SK-N-SH treated with all-trans-retinoic acid at 6 μM for 48 hours (cell line): ENCODE data around the gene B3GAT1.

Experiments
- ATAC-seq: fragments of 200-7000 bp; cut with Tn5 transposase; 3 replicates; pipeline ENCODE4 v1.9.1; 2020; ENCODE audit warnings: mild to moderate bottlenecking, moderate library complexity
- CSDC2 ChIP-seq: fragments of 250-450 bp; sonication (Bioruptor Pico); IDR thresholded peaks from 2 replicates; pipeline ENCODE4 v1.5.0; 2020; ENCODE audit warnings: mild to moderate bottlenecking, moderate library complexity
- CSRNP3 ChIP-seq: fragments of 250-450 bp; sonication (Bioruptor Pico); IDR thresholded peaks from 2 replicates; pipeline ENCODE4 v1.5.1; 2021; ENCODE audit warnings: mild to moderate bottlenecking, moderate library complexity
- ESRRG ChIP-seq: fragments of 250-450 bp; sonication (Bioruptor Pico); IDR thresholded peaks from 2 replicates; pipeline ENCODE4 v1.6.1; 2021; ENCODE audit warnings: mild to moderate bottlenecking
- GLIS3 ChIP-seq: fragments of 250-450 bp; sonication (Bioruptor Pico); IDR thresholded peaks from 2 replicates; pipeline ENCODE4 v1.5.0; 2020; ENCODE audit warnings: mild to moderate bottlenecking, moderate library complexity
- ISL1 ChIP-seq: fragments of 250-450 bp; sonication (Bioruptor Pico); IDR thresholded peaks from 2 replicates; pipeline ENCODE4 v2.1.2; 2022; ENCODE audit warnings: mild to moderate bottlenecking, moderate library complexity
- OSR1 ChIP-seq: fragments of 250-450 bp; sonication (Bioruptor Pico); IDR thresholded peaks from 2 replicates; pipeline ENCODE4 v1.8.0; 2022; ENCODE audit warnings: moderate library complexity, mild to moderate bottlenecking, inconsistent platforms
- PPARA ChIP-seq: fragments of 250-450 bp; sonication (Bioruptor Pico); IDR thresholded peaks from 2 replicates; pipeline ENCODE4 v1.5.0; 2020; ENCODE audit warnings: mild to moderate bottlenecking, borderline replicate concordance
- RARB ChIP-seq: fragments of 250-450 bp; sonication (Bioruptor Pico); IDR thresholded peaks from 2 replicates; pipeline ENCODE4 v1.8.0; 2021; ENCODE audit warnings: mild to moderate bottlenecking, moderate library complexity
- SNAI2 ChIP-seq: fragments of 250-450 bp; sonication (Bioruptor Pico); IDR thresholded peaks from 2 replicates; pipeline ENCODE4 v1.5.0; 2020; ENCODE audit warnings: mild to moderate bottlenecking, moderate library complexity
- TCF4 ChIP-seq: fragments of 250-450 bp; sonication (Bioruptor Pico); IDR thresholded peaks from 2 replicates; pipeline ENCODE4 v1.8.0; 2021; ENCODE audit warnings: mild to moderate bottlenecking, moderate library complexity, borderline replicate concordance
- TOX ChIP-seq: fragments of 250-450 bp; sonication (Bioruptor Pico); IDR thresholded peaks from 2 replicates; pipeline ENCODE4 v1.8.0; 2021; ENCODE audit warnings: mild to moderate bottlenecking, moderate library complexity, borderline replicate concordance
- TSHZ2 ChIP-seq: fragments of 250-450 bp; sonication (Bioruptor Pico); IDR thresholded peaks from 2 replicates; pipeline ENCODE4 v1.5.0; 2020; ENCODE audit warnings: mild to moderate bottlenecking, moderate library complexity
- ZC3H10 ChIP-seq: fragments of 250-450 bp; sonication (Bioruptor Pico); IDR thresholded peaks from 2 replicates; pipeline ENCODE4 v1.5.1; 2021; ENCODE audit warnings: mild to moderate bottlenecking, moderate library complexity
- ZFP3 ChIP-seq: fragments of 250-450 bp; sonication (Bioruptor Pico); IDR thresholded peaks from 2 replicates; pipeline ENCODE4 v1.5.0; 2020; ENCODE audit warnings: mild to moderate bottlenecking, moderate library complexity
- ZFP30 ChIP-seq: fragments of 450-650 bp; formaldehyde crosslinking; IDR thresholded peaks from 2 replicates; pipeline ENCODE4 v1.5.0; 2022; ENCODE audit warnings: mild to moderate bottlenecking, moderate library complexity
- ZNF70 ChIP-seq: fragments of 450-650 bp; formaldehyde crosslinking; IDR thresholded peaks from 2 replicates; pipeline ENCODE4 v1.5.0; 2020; ENCODE audit warnings: mild to moderate bottlenecking, moderate library complexity
- ZNF8 ChIP-seq: fragments of 450-650 bp; formaldehyde crosslinking; IDR thresholded peaks from 2 replicates; pipeline ENCODE4 v1.5.0; 2020; ENCODE audit warnings: mild to moderate bottlenecking, moderate library complexity
- TF ChIP-seq, protein P1 (sequence below): fragments of 250-450 bp; sonication (Bioruptor Pico); IDR thresholded peaks from 2 replicates; pipeline ENCODE4 v1.8.0; 2020; ENCODE audit warnings: mild to moderate bottlenecking, moderate library complexity, borderline replicate concordance
- TF ChIP-seq, protein P2 (sequence below): fragments of 250-450 bp; sonication (Bioruptor Pico); IDR thresholded peaks from 2 replicates; pipeline ENCODE4 v1.5.1; 2020; ENCODE audit warnings: low read depth, mild to moderate bottlenecking, moderate library complexity

The B3GAT1 gene

GRCh38 chr11:134380785-134381184 lies 31.3 kb downstream of the B3GAT1 start:
- ATAC-seq, result no peak

GRCh38 chr11:134380229-134380628 lies 31.8 kb downstream of the B3GAT1 start:
- TF ChIP-seq RARB (CRISPR knock-in tag) (no peak), SNAI2 (no peak), CSDC2 (no peak), ZFP3 (CRISPR knock-in tag) (no peak), TOX (CRISPR knock-in tag) (no peak), ZFP30 (CRISPR knock-in tag) (no peak), ISL1 (no peak), GLIS3 (CRISPR knock-in tag) (no peak), OSR1 (no peak), PPARA (CRISPR knock-in tag) (no peak), ZNF70 (CRISPR knock-in tag) (no peak), ZC3H10 (CRISPR knock-in tag) (no peak)
- TF ChIP-seq, protein P1, sequence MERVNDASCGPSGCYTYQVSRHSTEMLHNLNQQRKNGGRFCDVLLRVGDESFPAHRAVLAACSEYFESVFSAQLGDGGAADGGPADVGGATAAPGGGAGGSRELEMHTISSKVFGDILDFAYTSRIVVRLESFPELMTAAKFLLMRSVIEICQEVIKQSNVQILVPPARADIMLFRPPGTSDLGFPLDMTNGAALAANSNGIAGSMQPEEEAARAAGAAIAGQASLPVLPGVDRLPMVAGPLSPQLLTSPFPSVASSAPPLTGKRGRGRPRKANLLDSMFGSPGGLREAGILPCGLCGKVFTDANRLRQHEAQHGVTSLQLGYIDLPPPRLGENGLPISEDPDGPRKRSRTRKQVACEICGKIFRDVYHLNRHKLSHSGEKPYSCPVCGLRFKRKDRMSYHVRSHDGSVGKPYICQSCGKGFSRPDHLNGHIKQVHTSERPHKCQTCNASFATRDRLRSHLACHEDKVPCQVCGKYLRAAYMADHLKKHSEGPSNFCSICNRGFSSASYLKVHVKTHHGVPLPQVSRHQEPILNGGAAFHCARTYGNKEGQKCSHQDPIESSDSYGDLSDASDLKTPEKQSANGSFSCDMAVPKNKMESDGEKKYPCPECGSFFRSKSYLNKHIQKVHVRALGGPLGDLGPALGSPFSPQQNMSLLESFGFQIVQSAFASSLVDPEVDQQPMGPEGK, result no peak
- TF ChIP-seq, protein P2, sequence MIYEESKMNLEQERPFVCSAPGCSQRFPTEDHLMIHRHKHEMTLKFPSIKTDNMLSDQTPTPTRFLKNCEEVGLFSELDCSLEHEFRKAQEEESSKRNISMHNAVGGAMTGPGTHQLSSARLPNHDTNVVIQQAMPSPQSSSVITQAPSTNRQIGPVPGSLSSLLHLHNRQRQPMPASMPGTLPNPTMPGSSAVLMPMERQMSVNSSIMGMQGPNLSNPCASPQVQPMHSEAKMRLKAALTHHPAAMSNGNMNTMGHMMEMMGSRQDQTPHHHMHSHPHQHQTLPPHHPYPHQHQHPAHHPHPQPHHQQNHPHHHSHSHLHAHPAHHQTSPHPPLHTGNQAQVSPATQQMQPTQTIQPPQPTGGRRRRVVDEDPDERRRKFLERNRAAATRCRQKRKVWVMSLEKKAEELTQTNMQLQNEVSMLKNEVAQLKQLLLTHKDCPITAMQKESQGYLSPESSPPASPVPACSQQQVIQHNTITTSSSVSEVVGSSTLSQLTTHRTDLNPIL, result no peak
- ATAC-seq, result no peak

More at GRCh38 chr11:134380785-134381184, 31.3 kb downstream of the B3GAT1 start:
- TF ChIP-seq TSHZ2 (CRISPR knock-in tag) (no peak), TCF4 (no peak), ESRRG (CRISPR knock-in tag) (no peak)

DNA sequence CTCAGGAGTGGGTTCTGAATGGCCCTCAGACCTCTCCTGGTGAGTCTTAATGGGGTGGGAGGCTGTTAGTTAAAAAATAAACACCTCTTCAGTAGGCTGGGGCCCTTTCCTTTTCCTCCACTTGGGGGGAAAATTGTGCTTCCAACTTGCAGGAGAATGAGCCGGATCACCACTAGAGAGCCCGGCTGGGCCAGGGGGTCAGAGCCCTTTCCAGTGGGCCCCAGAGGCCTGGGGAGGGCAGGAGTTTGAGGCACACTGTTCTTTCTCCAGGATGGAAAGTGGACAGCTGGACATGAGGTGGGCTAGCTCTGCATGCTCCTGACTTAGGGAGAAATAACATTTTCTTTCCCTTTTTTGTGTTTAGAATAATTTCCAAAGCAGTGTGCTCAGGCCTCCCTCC lies 32.8 kb downstream of the B3GAT1 start:
- no peak for TF ChIP-seq PPARA (CRISPR knock-in tag)
- TF ChIP-seq ZNF8 (CRISPR knock-in tag), result no peak
- no peak for TF ChIP-seq TCF4
- TF ChIP-seq ISL1, result no peak
- TF ChIP-seq ESRRG (CRISPR knock-in tag), result no peak
- no peak for TF ChIP-seq ZFP30 (CRISPR knock-in tag)
- no peak for TF ChIP-seq OSR1
- TF ChIP-seq CSDC2, result no peak
- TF ChIP-seq, all 23 proteins: peak for 0
- no peak for ATAC-seq

- no peak for ATAC-seq
- TF ChIP-seq SNAI2, result no peak
- TF ChIP-seq RARB (CRISPR knock-in tag), result no peak
- no peak for TF ChIP-seq ZFP3 (CRISPR knock-in tag)
- TF ChIP-seq ZNF70 (CRISPR knock-in tag), result no peak
- TF ChIP-seq CSRNP3 (CRISPR knock-in tag), result no peak
- TF ChIP-seq, protein P1, result no peak
Measured at GRCh38 chr11:134377876-134378275, 34.2 kb downstream of the B3GAT1 start.
